A673 (cell line): Measurements from ENCODE around the gene SUSD6.

Experiments used
- CTCF ChIP-seq: fragments of 300-800, 200-600 bp; sonication (generic); conservative IDR thresholded peaks from 2 replicates; pipeline ENCODE4 v1.5.1; 2017; ENCODE audit warnings: low read depth, mild to moderate bottlenecking, antibody characterized with exemption, low read length, moderate library complexity, mixed read lengths
- EZH2 ChIP-seq: fragments of 200-600 bp; sonication (generic); IDR thresholded peaks from 2 replicates; pipeline ENCODE4 v1.6.1; 2017; ENCODE audit warnings: borderline replicate concordance, low read depth, mild to moderate bottlenecking, mixed read lengths, antibody characterized with exemption, low read length; ENCODE audit not compliant: poor library complexity, severe bottlenecking

DNA sequence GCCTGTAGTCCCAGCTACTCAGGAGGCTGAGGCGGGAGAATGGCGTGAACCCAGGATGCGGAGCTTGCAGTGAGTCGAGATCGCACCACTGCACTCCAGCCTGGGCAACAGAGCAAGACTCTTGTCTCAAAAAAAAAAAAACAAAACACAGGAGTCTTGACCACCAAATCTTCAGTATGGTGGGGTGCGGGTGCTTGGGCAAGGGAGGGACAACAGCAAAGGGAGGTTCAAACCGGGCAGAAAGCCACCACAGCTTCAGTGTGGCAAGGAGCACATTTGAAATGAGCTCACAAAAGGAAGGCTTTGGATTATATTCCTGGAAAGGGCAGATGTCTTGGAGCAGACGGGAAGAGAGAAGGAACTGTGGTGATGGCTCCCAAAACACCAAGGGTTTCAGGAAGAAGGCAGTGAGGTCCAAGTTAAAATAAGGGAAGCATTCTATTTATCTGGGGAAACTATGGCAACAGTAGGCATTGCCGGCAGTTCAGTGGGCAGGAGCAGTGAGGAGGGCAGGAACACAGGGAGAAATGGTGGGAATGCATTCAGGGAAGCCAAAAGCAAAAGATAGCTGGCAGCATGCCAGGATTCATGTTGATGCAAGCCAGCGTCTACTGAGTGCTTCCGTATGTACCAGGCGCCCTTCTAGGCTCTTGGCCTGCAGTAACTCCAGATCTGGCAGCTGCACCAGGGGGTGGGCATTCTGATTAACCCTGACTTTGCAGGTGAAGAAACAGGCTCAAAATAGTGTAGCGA lies 104.5 kb downstream of the SUSD6 start:
- TF ChIP-seq CTCF (no peak), EZH2 (no peak)
